HepG2 (cell line): ENCODE data around the gene CD209. TPM values are rescaled to one million over a fixed set of nuclear protein-coding genes. Genes with fewer than 3 reads are reported as not detected.

ENCODE experiments used
- ATAC-seq: fragments of 200-7000 bp; cut with Tn5 transposase; 3 replicates; pipeline ENCODE4 v1.9.1; 2020; ENCODE audit warnings: mild to moderate bottlenecking, moderate library complexity
- BruUV-seq: library from RNA; stranded (reverse); fragments of 400-500 nt; replicated peaks from 2 replicates; lab custom pipeline; 2021; lab: Mats Ljungman, UMichigan
- CTCF ChIA-PET: fragments of 300-600 bp; formaldehyde crosslinking; extraction: SDS; loops from one replicate; lab custom pipeline; 2021; ENCODE audit warnings: low total read pairs, inconsistent platforms, low intra/inter-chr PET ratio; lab: Yijun Ruan, JAX
- POLR2A ChIA-PET: fragments of 350-600 bp; sonication (Branson Sonifier 250); formaldehyde crosslinking; loops from one replicate; lab custom pipeline; 2020; ENCODE audit warnings: antibody characterized with exemption, inconsistent platforms; lab: Yijun Ruan, JAX
- DNase-seq: peaks from one replicate; pipeline ENCODE4 v3.0.0-alpha.2; 2015; ENCODE audit warnings: low spot score
- FAIRE-seq: peaks from 3 replicates; lab custom pipeline; 2011; peaks lifted over from hg19 to GRCh38; lab: Jason Lieb, UNC
- H2AFZ ChIP-seq: one replicate; pipeline ENCODE4 v1.6.1; 2011; ENCODE audit warnings: low read length, inconsistent platforms
- H3K27ac ChIP-seq: fragments of 300-600 bp; 3 replicates; pipeline ENCODE4 v1.8.0; 2011; ENCODE audit warnings: mixed run types, mild to moderate bottlenecking, mixed read lengths, low read length, inconsistent platforms; ENCODE audit not compliant: insufficient read depth; ENCODE audit errors: extremely low read length
- H3K27me3 ChIP-seq, 2 experiments: fragments of 200-600 bp in 1 of 2; 2 replicates in 1 of 2; 3 replicates in 1 of 2; pipeline versions ENCODE4 v1.6.0 to v1.8.0; 2011; ENCODE audit warnings: low read length in 2 of 2, mild to moderate bottlenecking in 2 of 2, moderate library complexity in 2 of 2, inconsistent platforms in 1 of 2; ENCODE audit not compliant: insufficient read depth in 2 of 2, control insufficient read depth in 1 of 2
- H3K36me3 ChIP-seq, 2 experiments: fragments of 200-600 bp in 1 of 2; replicated peaks in 1 of 2; 2 replicates in 1 of 2; 3 replicates in 1 of 2; pipeline versions ENCODE4 v1.5.1 to v1.8.0; 2011; ENCODE audit warnings: low read length in 2 of 2, inconsistent platforms in 1 of 2; ENCODE audit not compliant: insufficient read depth in 2 of 2, control insufficient read depth in 1 of 2
- H3K4me1 ChIP-seq: 2 replicates; pipeline ENCODE4 v1.5.1; 2012; ENCODE audit warnings: low read length, inconsistent platforms; ENCODE audit not compliant: insufficient read depth
- H3K4me2 ChIP-seq: 2 replicates; pipeline ENCODE4 v1.6.0; 2011; ENCODE audit warnings: low read depth, low read length, inconsistent platforms
- H3K4me3 ChIP-seq, 3 experiments: fragments of 200-600 bp in 1 of 3; sonication (generic), shearing (Covaris generic) in 1 of 3; replicated peaks in 1 of 3; 2 replicates each; pipeline ENCODE4 v1.5.1; 2011 to 2016; ENCODE audit warnings: low read length in 3 of 3, inconsistent platforms in 2 of 3, low read depth in 2 of 3, mild to moderate bottlenecking in 2 of 3, control low read depth in 1 of 3, mixed read lengths in 1 of 3; ENCODE audit not compliant: insufficient read depth in 1 of 3
- H3K79me2 ChIP-seq: one replicate; pipeline ENCODE4 v1.6.1; 2011; ENCODE audit warnings: low read length, inconsistent platforms; ENCODE audit not compliant: insufficient read depth
- H3K9ac ChIP-seq: 2 replicates; pipeline ENCODE4 v1.6.0; 2011; ENCODE audit warnings: mild to moderate bottlenecking, low read depth, low read length, inconsistent platforms; ENCODE audit not compliant: insufficient read depth
- H3K9me3 ChIP-seq: 2 replicates; pipeline ENCODE4 v1.5.1; 2012; ENCODE audit warnings: mild to moderate bottlenecking, low read length
- H4K20me1 ChIP-seq: 2 replicates; pipeline ENCODE4 v1.6.0; 2011; ENCODE audit warnings: inconsistent platforms, mild to moderate bottlenecking, low read length, moderate library complexity; ENCODE audit not compliant: insufficient read depth
- DPF2 ChIP-seq: sonication (generic); formaldehyde crosslinking; IDR thresholded peaks from 2 replicates; pipeline ENCODE4 v1.4.0; 2020; ENCODE audit warnings: mild to moderate bottlenecking, low read depth, missing genetic modification reagents, borderline replicate concordance
- GATAD2A ChIP-seq: IDR thresholded peaks from 2 replicates; pipeline ENCODE4 v1.6.1; 2016
- IKZF1 ChIP-seq: fragments of 450-650 bp; IDR thresholded peaks from 2 replicates; pipeline ENCODE4 v1.7.1; 2016
- NCOA5 ChIP-seq: sonication (generic); formaldehyde crosslinking; IDR thresholded peaks from 2 replicates; pipeline ENCODE4 v1.4.0; 2020; ENCODE audit warnings: missing genetic modification reagents
- RFX1 ChIP-seq: fragments of 450-650 bp; IDR thresholded peaks from 2 replicates; pipeline ENCODE4 v1.6.1; 2017
- ZNF282 ChIP-seq: fragments of 450-650 bp; IDR thresholded peaks from 2 replicates; pipeline ENCODE4 v1.6.1; 2018; ENCODE audit not compliant: partially characterized antibody
- ZNF367 ChIP-seq: sonication (generic); formaldehyde crosslinking; IDR thresholded peaks from 2 replicates; pipeline ENCODE4 v1.4.0; 2020; ENCODE audit warnings: missing genetic modification reagents, borderline replicate concordance
- ZNF562 ChIP-seq: sonication (generic); formaldehyde crosslinking; IDR thresholded peaks from 2 replicates; pipeline ENCODE4 v1.8.0; 2022; ENCODE audit warnings: missing genetic modification reagents, borderline replicate concordance
- ZNF891 ChIP-seq: sonication (generic); formaldehyde crosslinking; IDR thresholded peaks from 2 replicates; pipeline ENCODE4 v1.5.0; 2020; ENCODE audit warnings: mild to moderate bottlenecking, missing genetic modification reagents
- WGBS: methylation state at CpG from one replicate; pipeline ENCODE4 v1.1.6; 2017; ENCODE audit warnings: low lambda C conversion rate; 5-methylcytosine and 5-hydroxymethylcytosine counted together
- in situ Hi-C: cut with HindIII; loops from 2 replicates; pipeline ENCODE4 v1.10.0; 2017; ENCODE audit warnings: low pct_unique_long_range_greater_than_20kb; ENCODE audit not compliant: extremely low pct_ligation_motif_present
- intact Hi-C: fragments of 100-400 bp; cut with micrococcal nuclease; formaldehyde crosslinking; loops from one replicate; pipeline ENCODE4 v1.10.0; 2022; ENCODE audit not compliant: unreplicated experiment
- polyA plus RNA-seq, 8 experiments: library from polyadenylated mRNA; depleted of rRNA in 3 of 8; stranded (reverse) in 7 of 8; unstranded in 1 of 8; fragments of >200 nt; fragmentation: Illumina TruSeq in 4 of 8; extraction: Trizol in 4 of 8; gene quantifications; 2 replicates each; pipeline versions ENCODE4 v1.2.1 to v1.2.3, GENCODE V29; 2011 to 2016; ENCODE audit warnings: low read depth in 4 of 8, missing spikeins in 1 of 8, mixed read lengths in 1 of 8; ENCODE audit not compliant: insufficient read depth in 1 of 8
- total RNA-seq, 5 experiments: library from RNA; depleted of rRNA; stranded (reverse); fragments of >200 nt; fragmentation: Illumina TruSeq; extraction: Trizol; gene quantifications; 2 replicates each; pipeline ENCODE4 v1.2.3, GENCODE V29; 2016; ENCODE audit warnings: low read depth in 1 of 5
- TF ChIP-seq, protein P1 (sequence below): sonication (generic); formaldehyde crosslinking; IDR thresholded peaks from 2 replicates; pipeline ENCODE4 v1.9.0; 2021; ENCODE audit warnings: missing genetic modification reagents, borderline replicate concordance
- TF ChIP-seq, protein P2 (sequence below): sonication (generic); formaldehyde crosslinking; IDR thresholded peaks from 2 replicates; pipeline ENCODE4 v1.4.0; 2020; ENCODE audit warnings: missing genetic modification reagents
- TF ChIP-seq, protein P3 (sequence below): sonication (generic); formaldehyde crosslinking; IDR thresholded peaks from 2 replicates; pipeline ENCODE4 v1.8.0; 2022; ENCODE audit warnings: mild to moderate bottlenecking, missing genetic modification reagents, borderline replicate concordance

The CD209 gene
- total and polyA plus RNA-seq, 2 of the 13 experiments (the other 11 are each of a cell fraction or from before 2014, with no cell fraction given): not detected

DNA sequence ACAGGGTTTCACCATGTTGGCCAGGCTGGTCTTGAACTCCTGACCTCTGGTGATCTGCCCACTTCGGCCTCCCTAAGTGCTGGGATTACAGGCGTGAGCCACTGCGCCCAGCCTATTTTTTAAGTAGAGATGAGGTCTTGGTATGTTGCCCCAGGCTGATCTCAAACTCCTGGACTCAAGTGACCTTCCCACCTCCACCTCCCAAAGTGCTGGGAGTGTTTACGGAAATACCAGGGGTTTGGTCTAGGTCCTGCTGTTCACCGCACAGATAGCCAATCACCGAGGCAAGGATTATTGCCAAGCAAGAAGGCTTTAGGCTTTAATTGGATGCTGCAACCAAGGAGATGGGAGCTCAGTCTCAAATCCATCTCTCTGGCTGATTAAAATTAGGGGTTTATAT is 27.0 kb downstream of the CD209 start:
- H2AFZ ChIP-seq: no peak overlapping the region
- H3K36me3 ChIP-seq: no peaks in the 10 kb centered on the region
- H3K9ac ChIP-seq: no peak overlapping the region
- peaks cover 0 to 2% of the 10 kb centered on the region in 2 experiments; a peak in 2 of 5 replicates for H3K27me3 ChIP-seq
- 46% methylated on average over 6 of the region's 6 CpGs for WGBS
- no peak overlapping the region for H3K4me3 ChIP-seq
- ChIA-PET CTCF (no interaction called here), POLR2A (no interaction called here)
- H3K9me3 ChIP-seq: no peaks in the 10 kb centered on the region
- H4K20me1 ChIP-seq: no peaks in the 10 kb centered on the region
- no peak overlapping the region for H3K27ac ChIP-seq
- H3K79me2 ChIP-seq: no peaks in the 10 kb centered on the region
- DNase-seq (no peak), ATAC-seq (no peak), FAIRE-seq (no peak)
- H3K4me1 ChIP-seq: no peaks in the 10 kb centered on the region
- intact Hi-C loops (no loop called here), in situ Hi-C loops (no loop called here)
- BruUV-seq: no TSS peak
- H3K4me2 ChIP-seq: no peak overlapping the region
- TF ChIP-seq NCOA5 (CRISPR knock-in tag) (no peak), RFX1 (no peak), ZNF891 (no peak), ZNF282 (no peak), ZNF367 (CRISPR knock-in tag) (no peak), GATAD2A (CRISPR knock-in tag) (no peak), DPF2 (CRISPR knock-in tag) (no peak), IKZF1 (no peak), ZNF562 (CRISPR knock-in tag) (no peak)
- TF ChIP-seq, protein P1, sequence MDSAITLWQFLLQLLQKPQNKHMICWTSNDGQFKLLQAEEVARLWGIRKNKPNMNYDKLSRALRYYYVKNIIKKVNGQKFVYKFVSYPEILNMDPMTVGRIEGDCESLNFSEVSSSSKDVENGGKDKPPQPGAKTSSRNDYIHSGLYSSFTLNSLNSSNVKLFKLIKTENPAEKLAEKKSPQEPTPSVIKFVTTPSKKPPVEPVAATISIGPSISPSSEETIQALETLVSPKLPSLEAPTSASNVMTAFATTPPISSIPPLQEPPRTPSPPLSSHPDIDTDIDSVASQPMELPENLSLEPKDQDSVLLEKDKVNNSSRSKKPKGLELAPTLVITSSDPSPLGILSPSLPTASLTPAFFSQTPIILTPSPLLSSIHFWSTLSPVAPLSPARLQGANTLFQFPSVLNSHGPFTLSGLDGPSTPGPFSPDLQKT (CRISPR knock-in tag): no peak
- TF ChIP-seq, protein P2, sequence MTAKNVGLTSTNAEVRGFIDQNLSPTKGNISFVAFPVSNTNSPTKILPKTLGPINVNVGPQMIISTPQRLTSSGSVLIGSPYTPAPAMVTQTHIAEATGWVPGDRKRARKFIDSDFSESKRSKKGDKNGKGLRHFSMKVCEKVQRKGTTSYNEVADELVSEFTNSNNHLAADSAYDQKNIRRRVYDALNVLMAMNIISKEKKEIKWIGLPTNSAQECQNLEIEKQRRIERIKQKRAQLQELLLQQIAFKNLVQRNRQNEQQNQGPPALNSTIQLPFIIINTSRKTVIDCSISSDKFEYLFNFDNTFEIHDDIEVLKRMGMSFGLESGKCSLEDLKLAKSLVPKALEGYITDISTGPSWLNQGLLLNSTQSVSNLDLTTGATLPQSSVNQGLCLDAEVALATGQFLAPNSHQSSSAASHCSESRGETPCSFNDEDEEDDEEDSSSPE (CRISPR knock-in tag): no peak
- TF ChIP-seq, protein P3, sequence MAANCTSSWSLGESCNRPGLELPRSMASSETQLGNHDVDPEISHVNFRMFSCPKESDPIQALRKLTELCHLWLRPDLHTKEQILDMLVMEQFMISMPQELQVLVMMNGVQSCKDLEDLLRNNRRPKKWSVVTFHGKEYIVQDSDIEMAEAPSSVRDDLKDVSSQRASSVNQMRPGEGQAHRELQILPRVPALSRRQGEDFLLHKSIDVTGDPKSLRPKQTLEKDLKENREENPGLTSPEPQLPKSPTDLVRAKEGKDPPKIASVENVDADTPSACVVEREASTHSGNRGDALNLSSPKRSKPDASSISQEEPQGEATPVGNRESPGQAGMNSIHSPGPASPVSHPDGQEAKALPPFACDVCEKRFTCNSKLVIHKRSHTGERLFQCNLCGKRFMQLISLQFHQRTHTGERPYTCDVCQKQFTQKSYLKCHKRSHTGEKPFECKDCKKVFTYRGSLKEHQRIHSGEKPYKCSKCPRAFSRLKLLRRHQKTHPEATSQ (CRISPR knock-in tag): no peak
